Globus pallidus (tissue), 1 donor: ENCODE data around the gene CRTC3.
"Not testable (repeated sequence)": the region's sequence is repeated elsewhere in the genome, so short reads cannot be mapped to it uniquely, and the experiment has no call there.

Source experiments
- DNase-seq: peaks from one replicate; pipeline ENCODE4 v3.0.0-alpha.2; 2015; ENCODE audit warnings: low spot score

The CRTC3 gene

DNA sequence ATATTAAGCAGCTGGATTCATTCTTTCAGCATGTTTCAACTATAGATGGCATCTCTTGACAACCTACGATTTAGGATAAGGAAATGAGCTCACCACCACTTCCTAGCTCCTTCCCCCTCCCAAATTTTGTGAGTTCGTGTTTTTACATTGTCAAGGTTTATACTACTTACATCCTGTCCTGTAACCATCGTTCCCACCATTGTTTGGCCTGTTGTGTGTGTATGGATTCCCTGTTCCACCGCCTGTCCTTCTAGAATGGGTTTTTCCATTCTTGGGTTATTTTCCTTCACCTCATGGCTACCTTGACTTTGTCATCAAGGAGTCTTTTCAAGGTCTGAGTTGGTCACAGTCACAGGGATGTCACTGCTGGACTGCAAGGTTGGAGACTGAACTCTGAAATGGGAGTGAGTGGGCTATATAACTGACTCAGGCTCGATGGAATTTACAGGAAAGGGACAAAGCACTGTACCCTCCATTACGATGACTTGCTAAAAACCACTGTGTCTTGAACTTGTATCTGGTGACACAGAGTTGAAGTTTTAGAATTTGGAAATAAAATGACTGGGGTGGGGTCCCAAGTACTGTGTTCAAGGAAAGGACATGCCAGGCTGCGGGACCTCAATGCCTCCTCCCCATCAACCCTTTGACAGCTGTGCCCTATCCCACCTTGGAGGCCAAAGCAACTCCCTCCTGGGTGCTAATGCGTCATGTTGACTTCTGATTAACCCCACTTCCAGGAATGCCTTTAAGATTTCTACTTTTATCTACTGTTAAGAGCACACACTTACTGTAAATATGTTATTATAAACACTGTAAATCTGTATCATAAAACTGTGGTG is 120.6 kb downstream of the CRTC3 start:
- DNase-seq = no peak

- DNase-seq = no peak
Measured at GRCh38 chr15:90650956-90651689, 121.4 kb downstream of the CRTC3 start.

- no peak for DNase-seq
Measured at GRCh38 chr15:90654233-90655136, 124.8 kb downstream of the CRTC3 start.

DNA sequence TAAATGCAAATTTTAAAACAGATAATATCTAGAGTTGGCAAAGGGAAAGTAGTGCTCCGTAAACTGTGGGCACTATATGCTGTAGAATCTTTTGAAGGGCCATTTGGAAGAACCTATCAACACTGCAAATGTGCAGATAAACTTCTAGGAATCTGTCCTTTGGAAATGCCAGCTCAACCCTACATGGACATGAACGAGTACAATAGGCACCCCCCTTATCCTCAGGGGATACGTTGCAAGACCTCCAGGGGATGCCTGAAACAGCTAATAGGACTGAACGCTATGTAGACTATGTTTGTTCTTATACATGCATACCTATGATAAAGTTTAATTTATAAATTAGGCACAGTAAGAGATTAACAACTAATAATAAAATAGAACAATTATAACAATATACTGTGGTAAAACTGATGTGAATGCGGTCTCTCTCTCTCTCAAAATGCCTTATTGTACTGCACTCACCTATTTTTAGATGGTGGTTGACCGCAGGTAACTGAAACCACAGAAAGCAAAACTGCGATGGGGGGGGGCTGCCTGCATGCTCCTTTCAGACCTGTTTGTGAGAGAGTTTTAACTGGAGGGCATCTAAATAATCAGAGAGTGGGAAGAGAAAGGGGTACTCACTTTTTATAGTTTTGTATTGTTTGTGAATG is 127.9 kb downstream of the CRTC3 start:
- not testable (repeated sequence) for DNase-seq

GRCh38 chr15:90659481-90659880 is 129.8 kb downstream of the CRTC3 start:
- DNase-seq = no peak

DNA sequence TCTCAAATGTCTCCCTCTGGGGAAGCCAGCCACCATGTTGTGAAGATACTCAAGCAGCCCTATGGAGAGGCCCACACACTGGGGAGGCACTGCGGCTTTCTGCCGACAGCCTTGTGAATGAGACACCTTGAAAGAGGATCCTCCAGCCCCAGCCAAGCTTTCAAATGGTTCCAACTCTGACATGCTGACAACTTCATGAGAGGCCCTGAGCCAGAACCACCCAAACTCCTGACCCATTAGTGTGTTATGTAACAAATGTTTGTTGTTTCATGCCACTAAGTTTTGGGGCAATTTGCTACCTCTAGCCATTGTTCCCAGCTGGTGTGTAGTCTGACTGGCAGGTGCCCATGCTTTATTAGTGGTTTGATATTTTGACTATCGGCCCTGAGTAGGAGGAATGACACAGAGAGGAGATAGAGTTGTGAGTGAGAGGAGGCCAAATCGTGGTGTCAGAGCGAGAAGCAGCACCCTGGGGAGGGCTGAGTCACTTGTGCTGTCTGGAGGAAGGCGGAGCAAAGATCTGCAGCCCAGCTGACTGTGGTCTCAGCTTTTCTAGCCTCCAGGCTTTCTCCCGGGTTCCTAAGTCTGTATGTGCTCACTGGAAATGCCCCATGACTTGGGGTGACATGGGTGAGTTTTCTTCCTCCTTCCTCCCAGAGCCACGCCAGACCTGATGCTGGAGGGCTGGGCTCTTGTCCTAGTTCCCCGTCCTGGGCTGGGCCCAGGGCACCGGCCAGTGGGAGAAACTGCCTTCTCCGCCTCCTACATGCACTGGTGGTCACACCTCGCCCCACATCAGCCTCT is 130.7 kb downstream of the CRTC3 start:
- DNase-seq = no peak

DNA sequence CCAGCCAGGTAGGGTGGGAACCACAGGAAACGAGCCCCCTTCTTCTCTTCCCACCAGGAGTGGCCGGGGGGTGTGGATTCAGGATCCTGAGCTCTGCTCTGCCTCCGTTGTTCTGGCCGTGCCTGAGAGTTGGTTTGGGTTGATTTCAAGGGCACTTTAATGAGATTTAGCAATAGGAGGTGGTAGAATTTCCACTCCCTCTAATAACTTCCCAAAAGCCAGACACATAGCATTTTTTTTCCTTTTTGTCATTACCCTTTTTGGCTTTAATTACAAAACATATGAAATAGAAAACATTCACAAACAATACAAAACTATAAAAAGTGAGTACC is 131.2 kb downstream of the CRTC3 start:
- DNase-seq = not testable (repeated sequence)

DNA sequence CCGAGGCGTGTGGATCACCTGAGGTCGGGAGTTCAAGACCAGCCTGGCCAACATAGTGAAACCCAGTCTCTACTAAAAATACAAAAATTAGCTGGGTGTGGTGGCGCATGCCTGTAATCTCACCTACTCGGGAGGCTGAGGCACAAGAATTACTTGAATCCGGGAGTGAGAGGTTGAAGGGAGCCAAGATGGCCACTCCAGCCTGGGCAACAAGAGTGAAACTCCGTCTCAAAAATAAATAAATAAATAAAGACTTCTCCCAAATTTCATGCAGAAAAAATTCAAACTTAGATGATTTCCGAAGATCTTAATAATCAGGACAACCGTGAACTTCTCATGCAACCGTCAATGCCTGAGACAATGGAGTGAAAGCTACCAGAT is 134.3 kb downstream of the CRTC3 start:
- not testable (repeated sequence) for DNase-seq

GRCh38 chr15:90664650-90665287 is 135.0 kb downstream of the CRTC3 start:
- DNase-seq = no peak

DNA sequence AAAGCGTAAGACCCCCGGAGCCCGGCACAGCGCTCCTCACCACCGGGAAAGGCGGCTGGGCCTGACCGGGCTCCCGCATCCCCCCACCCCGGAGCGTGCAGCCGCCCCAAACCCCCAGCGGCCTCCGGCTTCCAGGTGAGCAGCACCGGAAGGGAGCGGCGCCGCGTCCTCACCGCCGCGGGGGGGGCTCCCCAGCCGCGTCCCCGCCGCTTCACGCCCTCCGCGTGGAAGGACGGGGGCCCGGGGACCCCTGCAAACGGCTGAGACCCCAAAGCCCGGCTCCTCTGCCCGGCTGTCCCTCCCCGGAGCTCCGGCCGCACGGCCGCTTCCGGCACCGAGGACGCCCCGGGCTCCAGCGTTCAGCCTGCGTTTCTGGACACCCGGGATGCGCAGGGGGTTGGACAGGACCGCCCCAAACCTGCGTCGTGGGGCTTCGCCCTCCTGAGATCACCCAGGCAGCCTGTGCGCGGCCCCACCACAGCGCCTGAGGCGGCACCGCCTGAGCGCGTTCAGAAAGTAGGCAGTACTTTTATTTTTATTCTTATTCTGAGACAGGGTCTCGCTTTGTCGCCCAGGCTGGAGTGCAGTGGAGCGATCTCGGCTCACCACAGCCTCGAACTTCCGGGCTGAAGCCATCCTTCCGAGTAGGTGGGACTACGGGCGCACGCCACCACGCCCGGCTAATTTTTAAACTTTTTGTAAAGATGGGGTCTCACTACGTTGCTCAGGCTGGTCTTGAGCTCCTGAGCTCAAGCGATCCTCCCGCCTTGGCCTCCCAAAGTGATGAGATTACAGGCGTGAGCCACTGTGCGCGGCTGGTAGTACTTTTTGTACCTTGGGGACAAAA is 135.8 kb downstream of the CRTC3 start:
- no peak for DNase-seq

- no peak for DNase-seq
Measured at GRCh38 chr15:90666135-90666909, 136.6 kb downstream of the CRTC3 start.

- DNase-seq = no peak
Measured at GRCh38 chr15:90667073-90667754, 137.5 kb downstream of the CRTC3 start.

DNA sequence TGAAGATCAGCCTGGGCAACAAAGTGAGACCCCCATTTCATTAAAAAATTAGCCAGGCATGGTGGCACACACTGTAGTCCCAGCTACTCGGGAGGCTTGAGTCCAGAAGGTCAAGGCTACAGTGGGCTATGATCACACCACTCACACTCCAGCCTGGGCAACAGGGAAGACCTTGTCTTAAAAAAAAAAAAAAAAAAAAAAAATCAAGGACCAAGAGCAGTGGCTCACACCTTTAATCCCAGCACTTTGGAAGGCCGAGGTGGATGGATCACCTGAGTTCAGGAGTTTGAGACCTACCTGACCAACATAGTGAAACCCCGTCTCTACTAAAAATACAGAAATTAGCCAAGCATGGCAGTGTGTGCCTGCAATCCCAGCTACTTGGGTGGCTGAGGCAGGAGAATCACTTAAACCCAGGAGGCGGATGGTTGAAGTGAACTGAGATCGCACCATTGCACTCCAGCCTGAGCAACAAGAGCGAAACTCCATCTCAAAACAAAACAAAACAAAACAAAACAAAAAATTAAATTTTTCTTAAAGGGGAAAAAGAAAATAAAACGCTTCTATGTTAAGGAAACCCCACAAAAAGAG is 138.1 kb downstream of the CRTC3 start:
- not testable (repeated sequence) for DNase-seq

GRCh38 chr15:90670631-90671030 is 140.9 kb downstream of the CRTC3 start:
- not testable (repeated sequence) for DNase-seq

GRCh38 chr15:90671216-90671615 is 141.5 kb downstream of the CRTC3 start:
- DNase-seq = no peak

- DNase-seq = not testable (repeated sequence)
Measured at GRCh38 chr15:90673357-90673756, 143.6 kb downstream of the CRTC3 start.

GRCh38 chr15:90674476-90674875 is 144.8 kb downstream of the CRTC3 start:
- DNase-seq = no peak

DNA sequence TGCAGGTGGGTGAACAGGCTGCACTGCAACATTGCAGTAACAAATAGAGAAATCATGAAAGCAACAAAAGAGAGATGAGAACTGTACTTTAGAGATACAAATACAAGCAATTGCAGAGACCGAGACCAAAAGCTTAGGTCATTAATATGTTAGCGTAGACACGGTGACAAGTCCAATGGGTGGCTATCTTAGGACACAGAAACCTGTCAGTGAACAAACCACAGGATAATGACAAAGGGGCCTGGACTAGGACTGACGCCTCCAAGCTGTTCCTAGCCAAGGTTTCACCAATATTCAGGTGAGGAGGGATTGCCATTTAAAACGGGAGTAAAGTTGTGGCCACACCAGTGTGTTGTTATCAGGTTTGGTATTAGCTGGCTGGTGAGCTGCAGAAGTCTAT is 145.7 kb downstream of the CRTC3 start:
- DNase-seq = no peak
